ENCODE data around the gene TMEM175. TPM values are rescaled to one million over a fixed set of nuclear protein-coding genes. Genes with fewer than 3 reads are reported as not detected.

The TMEM175 gene, protein sequence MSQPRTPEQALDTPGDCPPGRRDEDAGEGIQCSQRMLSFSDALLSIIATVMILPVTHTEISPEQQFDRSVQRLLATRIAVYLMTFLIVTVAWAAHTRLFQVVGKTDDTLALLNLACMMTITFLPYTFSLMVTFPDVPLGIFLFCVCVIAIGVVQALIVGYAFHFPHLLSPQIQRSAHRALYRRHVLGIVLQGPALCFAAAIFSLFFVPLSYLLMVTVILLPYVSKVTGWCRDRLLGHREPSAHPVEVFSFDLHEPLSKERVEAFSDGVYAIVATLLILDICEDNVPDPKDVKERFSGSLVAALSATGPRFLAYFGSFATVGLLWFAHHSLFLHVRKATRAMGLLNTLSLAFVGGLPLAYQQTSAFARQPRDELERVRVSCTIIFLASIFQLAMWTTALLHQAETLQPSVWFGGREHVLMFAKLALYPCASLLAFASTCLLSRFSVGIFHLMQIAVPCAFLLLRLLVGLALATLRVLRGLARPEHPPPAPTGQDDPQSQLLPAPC
- total RNA-seq: 23.7 and 26.1 TPM in 2 replicates

GRCh38 chr4:931960-932712 is at the start of gene TMEM175, which contains the start of gene GAK:
Gene TMEM175, plus strand, starts transcription at chr4:932460. Its CDS starts 15,280 bp downstream, at chr4:947740.
Gene GAK, minus strand, starts transcription at chr4:932316. Its CDS starts 129 bp downstream, at chr4:932187.

DNA sequence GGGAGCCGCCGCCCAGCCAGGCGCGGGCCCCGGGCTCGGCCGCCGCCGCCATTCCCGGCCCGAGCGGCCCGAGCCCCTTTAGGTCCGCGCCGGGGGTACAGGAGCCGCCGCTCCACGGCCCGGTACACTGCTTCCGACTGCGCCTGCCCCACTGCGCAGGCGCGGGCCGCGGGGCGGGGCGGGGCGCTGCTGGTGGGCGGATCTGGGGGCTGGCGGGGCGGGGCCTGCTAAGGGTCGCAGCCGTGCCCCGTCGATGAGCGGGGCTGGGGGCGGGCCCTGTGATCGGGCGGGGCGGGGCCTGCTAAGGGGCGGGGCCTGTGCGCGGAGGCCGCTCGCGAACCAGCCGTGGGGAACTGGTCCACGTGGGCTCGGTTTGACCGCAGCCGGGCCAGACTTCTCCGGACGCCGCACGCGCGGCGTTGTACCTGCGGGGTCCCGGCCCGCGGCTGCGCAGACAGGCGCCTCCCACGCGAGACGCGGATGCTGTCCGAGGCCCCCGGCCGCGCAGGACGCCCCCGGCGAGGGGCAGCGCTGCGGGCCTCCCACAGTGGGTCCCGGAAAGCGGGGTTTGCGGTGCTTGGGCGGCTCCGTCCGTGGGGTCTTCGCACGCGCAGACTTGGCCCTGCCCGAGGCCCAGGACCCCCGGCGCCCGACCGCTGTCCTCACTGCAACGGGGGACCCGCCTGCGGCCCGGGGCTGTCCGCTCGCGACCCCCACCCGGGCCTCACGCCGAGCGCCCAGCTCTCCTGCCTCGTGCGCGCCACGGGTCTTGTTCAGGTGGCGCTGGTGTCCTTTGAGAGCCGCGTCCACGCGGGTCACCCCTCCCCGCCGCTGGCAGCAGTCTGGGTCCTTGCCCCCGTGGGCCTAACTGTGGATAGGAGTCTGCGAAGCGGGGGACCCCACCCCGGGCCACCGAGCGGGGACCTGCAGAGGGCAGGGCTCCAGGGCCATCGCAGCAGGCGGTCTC is 41.5 kb downstream of the TMEM175 start, which contains the start of gene DGKQ:
Gene DGKQ, minus strand, starts transcription at position 139 of the 967 bp plus-strand sequence. Its CDS starts 87 bp downstream, at position 52.

GRCh38 chr4:986879-987623 is 54.8 kb downstream of the TMEM175 start, which contains the start of gene IDUA:
Gene IDUA, plus strand, starts transcription at chr4:987044. Its CDS starts 41 bp downstream, at chr4:987085.

DNA sequence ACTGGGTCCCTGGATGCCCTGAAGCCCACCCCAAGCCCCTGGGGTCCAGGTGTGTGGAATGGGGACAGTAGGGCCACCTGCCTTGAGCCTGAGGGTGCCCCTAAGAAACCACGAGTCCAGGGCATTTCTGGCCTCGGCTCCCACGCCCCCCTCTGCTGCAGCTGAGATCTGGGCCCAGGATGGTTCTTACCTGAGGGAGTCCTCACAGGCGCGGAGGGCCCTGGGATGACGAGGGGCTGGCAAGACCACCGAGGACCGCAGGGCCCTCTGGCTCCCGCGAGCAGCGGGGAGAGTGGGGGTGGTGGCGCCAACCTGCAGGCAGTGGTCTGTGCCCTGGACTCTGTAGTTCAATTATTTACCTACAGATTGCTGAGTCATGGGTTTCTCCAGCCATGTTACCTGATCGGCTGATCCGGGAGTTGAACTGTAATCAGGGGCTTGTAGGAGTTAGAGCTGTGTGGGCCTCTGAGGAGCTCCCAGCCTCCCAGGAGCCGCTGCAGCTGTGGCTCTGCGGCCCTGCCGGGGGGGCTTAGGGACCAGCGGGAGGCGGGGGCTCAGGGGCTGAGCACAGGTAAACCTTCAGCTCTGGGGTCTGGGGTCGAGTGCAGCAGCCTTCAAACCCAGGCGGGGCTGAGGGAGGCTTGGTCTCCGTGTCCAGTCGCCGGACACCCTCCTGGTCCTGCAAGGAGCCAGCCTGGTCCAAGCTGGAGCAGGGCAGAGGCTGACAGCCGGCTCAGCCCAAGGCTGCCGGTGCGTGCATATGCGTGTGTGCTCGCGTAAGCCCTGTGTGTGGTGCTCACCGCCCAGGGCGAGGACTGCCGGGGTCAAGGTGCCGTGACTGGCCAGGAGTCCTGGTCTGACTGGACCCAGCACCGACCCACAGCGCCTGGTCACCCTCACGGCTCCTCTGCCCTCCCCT is 61.1 kb downstream of the TMEM175 start, which contains the start of gene SLC26A1:
Gene SLC26A1, minus strand, starts transcription at position 294 of the 919 bp plus-strand sequence. CDS start 1,701 bp downstream, outside the sequence.

Other genes with a start within 250 kb of the TMEM175 start
- gene SLC49A3, start 243.3 kb upstream of the TMEM175 start, total RNA-seq: 3.4 and 5.3 TPM in 2 replicates
- 42.3 and 62.2 TPM in 2 replicates for gene PCGF3, start 226.6 kb upstream of the TMEM175 start, total RNA-seq
- not detected in 2 replicates for gene CPLX1, start 106.3 kb upstream of the TMEM175 start, total RNA-seq
- 60.1 and 76.6 TPM in 2 replicates for gene GAK, start 144 bp upstream of the TMEM175 start, total RNA-seq
- 15.3 and 31.5 TPM in 2 replicates for gene DGKQ, start 41.1 kb downstream of the TMEM175 start, total RNA-seq
- 16.9 and 46.4 TPM in 2 replicates for gene IDUA, start 54.6 kb downstream of the TMEM175 start, total RNA-seq
- 0.13 and 0.30 TPM in 2 replicates for gene SLC26A1, start 60.9 kb downstream of the TMEM175 start, total RNA-seq
- 29.3 and 97.7 TPM in 2 replicates for gene FGFRL1, start 79.2 kb downstream of the TMEM175 start, total RNA-seq
- gene RNF212, start 181.1 kb downstream of the TMEM175 start, total RNA-seq: 2.5 and 15.3 TPM in 2 replicates
- 5.5 and 7.2 TPM in 2 replicates for gene SPON2, start 240.1 kb downstream of the TMEM175 start, total RNA-seq

All from smooth muscle cell of the pulmonary artery (primary cell).